ENCODE data around the gene RHOC.

Gene RHOC

DNA sequence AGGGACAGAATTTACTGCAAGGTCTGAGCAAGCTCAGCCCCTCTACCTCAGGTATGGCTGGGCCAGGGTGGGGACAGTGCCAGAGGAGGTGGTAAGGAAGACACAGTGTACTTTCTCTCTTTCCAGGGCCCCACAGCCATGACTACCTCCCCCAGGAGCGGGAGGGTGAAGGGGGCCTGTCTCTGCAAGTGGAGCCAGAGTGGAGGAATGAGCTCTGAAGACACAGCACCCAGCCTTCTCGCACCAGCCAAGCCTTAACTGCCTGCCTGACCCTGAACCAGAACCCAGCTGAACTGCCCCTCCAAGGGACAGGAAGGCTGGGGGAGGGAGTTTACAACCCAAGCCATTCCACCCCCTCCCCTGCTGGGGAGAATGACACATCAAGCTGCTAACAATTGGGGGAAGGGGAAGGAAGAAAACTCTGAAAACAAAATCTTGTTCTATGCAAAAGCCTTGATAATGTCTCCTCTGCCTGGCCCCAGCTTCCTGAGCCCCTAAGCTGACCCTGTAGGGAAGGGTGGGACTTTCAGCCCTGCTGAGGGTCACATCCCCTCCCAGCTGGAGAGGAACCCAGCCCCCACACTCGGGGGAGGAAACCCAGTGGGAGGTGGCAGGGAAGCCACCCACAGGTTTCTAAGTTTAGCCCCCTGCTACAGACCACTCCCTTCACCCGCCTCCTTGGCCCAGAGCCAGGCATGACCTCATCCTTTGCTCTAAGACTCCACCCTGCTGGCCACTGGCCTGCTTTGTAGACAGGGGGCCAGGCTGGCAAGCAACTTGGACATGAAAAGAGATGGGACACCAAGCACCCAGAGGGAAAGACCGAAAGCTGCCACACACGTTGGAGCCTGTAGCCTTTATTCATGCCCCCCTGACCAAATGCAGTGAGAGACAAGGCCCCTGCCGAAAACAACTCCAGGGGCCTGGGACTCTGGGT, 6.4 kb downstream of the RHOC start (continued):
- TF ChIP-seq, protein P1, sequence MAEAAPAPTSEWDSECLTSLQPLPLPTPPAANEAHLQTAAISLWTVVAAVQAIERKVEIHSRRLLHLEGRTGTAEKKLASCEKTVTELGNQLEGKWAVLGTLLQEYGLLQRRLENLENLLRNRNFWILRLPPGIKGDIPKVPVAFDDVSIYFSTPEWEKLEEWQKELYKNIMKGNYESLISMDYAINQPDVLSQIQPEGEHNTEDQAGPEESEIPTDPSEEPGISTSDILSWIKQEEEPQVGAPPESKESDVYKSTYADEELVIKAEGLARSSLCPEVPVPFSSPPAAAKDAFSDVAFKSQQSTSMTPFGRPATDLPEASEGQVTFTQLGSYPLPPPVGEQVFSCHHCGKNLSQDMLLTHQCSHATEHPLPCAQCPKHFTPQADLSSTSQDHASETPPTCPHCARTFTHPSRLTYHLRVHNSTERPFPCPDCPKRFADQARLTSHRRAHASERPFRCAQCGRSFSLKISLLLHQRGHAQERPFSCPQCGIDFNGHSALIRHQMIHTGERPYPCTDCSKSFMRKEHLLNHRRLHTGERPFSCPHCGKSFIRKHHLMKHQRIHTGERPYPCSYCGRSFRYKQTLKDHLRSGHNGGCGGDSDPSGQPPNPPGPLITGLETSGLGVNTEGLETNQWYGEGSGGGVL (tag by site-specific recombination; IDR thresholded peaks at IDR 0.05) = peak; percentile 98
- TF ChIP-seq ZNF555 (tag by site-specific recombination; conservative IDR thresholded peaks at IDR 0.05) = no peak

DNA sequence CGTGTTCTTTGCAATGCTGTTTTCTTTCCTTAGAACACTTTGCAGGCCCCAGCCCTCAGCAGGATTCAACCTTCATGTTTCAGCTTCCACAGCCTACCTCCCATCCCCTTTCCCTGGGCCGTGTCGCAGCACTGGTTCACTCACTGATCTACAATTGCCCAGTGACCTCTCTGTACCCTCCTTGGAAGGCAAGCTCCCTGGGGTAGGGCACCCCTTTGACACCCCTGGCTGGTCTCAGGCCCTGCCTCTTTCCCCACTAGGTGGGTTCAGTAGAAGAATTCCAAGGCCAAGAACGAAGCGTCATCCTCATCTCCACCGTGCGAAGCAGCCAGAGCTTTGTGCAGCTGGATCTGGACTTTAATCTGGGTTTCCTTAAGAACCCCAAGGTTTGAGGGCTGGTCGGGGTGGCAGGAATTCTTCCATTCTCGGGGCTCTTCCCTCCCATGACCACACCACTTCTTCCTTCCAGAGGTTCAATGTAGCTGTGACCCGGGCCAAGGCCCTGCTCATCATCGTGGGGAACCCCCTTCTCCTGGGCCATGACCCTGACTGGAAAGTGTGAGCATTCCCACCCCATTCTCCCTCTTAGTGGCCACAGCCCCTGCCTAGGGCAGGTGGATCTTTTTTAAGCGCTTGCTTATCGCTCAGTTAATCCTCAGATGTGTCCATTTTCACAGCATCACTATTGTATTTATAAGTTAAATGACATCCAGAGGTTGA, 7.3 kb downstream of the RHOC start:
- no peak overlapping the region for H3K4me3 ChIP-seq (ENCODE audit: low read depth, low read length)
- POLR2A ChIA-PET = interaction anchor here (0.6 to 9.8 kb wide), 5 partner anchors 15 to 257 kb away, joined by 3 to 91 read pairs (median 5); partner anchors contain the start of genes CAPZA1, MOV10, PPM1J and SLC16A1
- H3K4me1 ChIP-seq (ENCODE audit: control insufficient read depth, insufficient read depth, low read length) = peaks cover 19% of the 10 kb centered on the region
- TF ChIP-seq ZNF394 (tag by site-specific recombination; IDR thresholded peaks at IDR 0.05; ENCODE audit: borderline replicate concordance) = no peak
- TF ChIP-seq ZNF335 (tag by site-specific recombination; conservative IDR thresholded peaks at IDR 0.05) = no peak
- TF ChIP-seq ZNF366 (tag by site-specific recombination; conservative IDR thresholded peaks at IDR 0.05) = no peak
- peaks cover 8 to 91% of the 10 kb centered on the region in 2 experiments; a peak in 2 of 3 replicates for H3K36me3 ChIP-seq (ENCODE audit: control insufficient read depth in 2 of 2, insufficient read depth in 1 of 2, low read length in 2 of 2)
- peak overlapping the region; percentile 53; the same call in 1 of the 2 replicates for H3K27ac ChIP-seq (ENCODE audit: extremely low read depth, low read depth, low read length)
- no peaks in the 10 kb centered on the region for H3K9me3 ChIP-seq (ENCODE audit: control insufficient read depth, insufficient read depth, low read depth, low read length)
- CTCF ChIA-PET = interaction anchor here (0.6 to 2.0 kb wide), 6 partner anchors 10 to 37 kb away, joined by 3 to 5 read pairs (median 3); no protein-coding TSS in a partner anchor

DNA sequence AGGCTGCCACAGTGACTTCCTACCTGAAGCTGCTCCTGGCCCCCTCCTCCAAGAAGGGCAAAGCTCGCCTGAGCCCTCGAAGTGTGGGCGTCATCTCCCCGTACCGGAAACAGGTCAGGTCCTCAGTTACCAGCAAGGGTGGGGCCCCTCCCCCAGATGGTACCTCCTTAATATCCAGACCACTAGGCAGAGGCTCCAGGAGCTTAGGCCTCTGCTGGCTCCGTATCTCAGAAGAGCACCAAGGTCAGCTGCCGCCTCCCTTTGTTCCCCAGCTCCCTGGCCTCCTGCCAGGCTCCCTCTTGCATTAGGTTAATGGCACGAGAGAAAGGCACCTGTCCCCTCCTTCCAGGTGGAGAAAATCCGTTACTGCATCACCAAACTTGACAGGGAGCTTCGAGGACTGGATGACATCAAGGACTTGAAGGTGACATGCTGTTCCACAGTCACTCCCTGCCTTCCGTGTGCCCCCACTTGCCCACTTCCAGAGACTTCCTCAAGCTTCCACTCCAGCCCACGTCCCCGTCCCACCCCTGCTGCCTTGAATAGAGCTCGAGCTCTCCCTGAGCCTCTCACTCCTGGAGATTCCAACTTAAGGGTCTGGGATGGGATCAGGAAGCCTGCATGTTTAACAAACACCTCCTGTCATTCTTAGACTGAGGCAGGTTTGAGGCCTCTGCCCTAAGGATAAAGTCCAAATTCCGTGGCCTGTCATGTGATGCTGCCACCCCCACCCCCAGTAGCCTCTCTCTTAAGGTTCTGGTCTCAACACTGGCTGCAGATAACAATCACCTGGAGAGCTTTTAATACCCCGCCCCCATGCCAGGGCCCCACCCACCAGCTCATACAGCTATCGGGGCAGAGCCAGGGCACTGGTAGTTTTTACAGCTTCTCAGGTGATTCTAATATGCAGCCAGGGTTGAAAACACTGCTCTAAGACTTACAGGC, 8.3 kb downstream of the RHOC start:
- POLR2A ChIA-PET = interaction anchor here (0.6 to 9.8 kb wide), 4 partner anchors 24 to 258 kb away, joined by 3 to 91 read pairs (median 4); partner anchors contain the start of genes MOV10 and SLC16A1
- no peak for TF ChIP-seq ZNF768 (tag by site-specific recombination; IDR thresholded peaks at IDR 0.05)
- no peak for TF ChIP-seq ZNF549 (tag by site-specific recombination; IDR thresholded peaks at IDR 0.05)
- no peak for TF ChIP-seq KLF8 (tag by site-specific recombination; IDR thresholded peaks at IDR 0.05)
- TF ChIP-seq, protein P2, sequence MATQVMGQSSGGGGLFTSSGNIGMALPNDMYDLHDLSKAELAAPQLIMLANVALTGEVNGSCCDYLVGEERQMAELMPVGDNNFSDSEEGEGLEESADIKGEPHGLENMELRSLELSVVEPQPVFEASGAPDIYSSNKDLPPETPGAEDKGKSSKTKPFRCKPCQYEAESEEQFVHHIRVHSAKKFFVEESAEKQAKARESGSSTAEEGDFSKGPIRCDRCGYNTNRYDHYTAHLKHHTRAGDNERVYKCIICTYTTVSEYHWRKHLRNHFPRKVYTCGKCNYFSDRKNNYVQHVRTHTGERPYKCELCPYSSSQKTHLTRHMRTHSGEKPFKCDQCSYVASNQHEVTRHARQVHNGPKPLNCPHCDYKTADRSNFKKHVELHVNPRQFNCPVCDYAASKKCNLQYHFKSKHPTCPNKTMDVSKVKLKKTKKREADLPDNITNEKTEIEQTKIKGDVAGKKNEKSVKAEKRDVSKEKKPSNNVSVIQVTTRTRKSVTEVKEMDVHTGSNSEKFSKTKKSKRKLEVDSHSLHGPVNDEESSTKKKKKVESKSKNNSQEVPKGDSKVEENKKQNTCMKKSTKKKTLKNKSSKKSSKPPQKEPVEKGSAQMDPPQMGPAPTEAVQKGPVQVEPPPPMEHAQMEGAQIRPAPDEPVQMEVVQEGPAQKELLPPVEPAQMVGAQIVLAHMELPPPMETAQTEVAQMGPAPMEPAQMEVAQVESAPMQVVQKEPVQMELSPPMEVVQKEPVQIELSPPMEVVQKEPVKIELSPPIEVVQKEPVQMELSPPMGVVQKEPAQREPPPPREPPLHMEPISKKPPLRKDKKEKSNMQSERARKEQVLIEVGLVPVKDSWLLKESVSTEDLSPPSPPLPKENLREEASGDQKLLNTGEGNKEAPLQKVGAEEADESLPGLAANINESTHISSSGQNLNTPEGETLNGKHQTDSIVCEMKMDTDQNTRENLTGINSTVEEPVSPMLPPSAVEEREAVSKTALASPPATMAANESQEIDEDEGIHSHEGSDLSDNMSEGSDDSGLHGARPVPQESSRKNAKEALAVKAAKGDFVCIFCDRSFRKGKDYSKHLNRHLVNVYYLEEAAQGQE (tag by site-specific recombination; IDR thresholded peaks at IDR 0.05) = peak; percentile 53
- TF ChIP-seq ZNF558 (tag by site-specific recombination; IDR thresholded peaks at IDR 0.05) = no peak
- no peak for TF ChIP-seq ZNF175 (tag by site-specific recombination; IDR thresholded peaks at IDR 0.05)
- no peak for TF ChIP-seq ZNF830 (tag by site-specific recombination; IDR thresholded peaks at IDR 0.05; ENCODE audit: low read depth)
- TF ChIP-seq, protein P3, sequence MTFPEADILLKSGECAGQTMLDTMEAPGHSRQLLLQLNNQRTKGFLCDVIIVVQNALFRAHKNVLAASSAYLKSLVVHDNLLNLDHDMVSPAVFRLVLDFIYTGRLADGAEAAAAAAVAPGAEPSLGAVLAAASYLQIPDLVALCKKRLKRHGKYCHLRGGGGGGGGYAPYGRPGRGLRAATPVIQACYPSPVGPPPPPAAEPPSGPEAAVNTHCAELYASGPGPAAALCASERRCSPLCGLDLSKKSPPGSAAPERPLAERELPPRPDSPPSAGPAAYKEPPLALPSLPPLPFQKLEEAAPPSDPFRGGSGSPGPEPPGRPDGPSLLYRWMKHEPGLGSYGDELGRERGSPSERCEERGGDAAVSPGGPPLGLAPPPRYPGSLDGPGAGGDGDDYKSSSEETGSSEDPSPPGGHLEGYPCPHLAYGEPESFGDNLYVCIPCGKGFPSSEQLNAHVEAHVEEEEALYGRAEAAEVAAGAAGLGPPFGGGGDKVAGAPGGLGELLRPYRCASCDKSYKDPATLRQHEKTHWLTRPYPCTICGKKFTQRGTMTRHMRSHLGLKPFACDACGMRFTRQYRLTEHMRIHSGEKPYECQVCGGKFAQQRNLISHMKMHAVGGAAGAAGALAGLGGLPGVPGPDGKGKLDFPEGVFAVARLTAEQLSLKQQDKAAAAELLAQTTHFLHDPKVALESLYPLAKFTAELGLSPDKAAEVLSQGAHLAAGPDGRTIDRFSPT (tag by site-specific recombination; IDR thresholded peaks at IDR 0.05) = no peak
- TF ChIP-seq, protein P4, sequence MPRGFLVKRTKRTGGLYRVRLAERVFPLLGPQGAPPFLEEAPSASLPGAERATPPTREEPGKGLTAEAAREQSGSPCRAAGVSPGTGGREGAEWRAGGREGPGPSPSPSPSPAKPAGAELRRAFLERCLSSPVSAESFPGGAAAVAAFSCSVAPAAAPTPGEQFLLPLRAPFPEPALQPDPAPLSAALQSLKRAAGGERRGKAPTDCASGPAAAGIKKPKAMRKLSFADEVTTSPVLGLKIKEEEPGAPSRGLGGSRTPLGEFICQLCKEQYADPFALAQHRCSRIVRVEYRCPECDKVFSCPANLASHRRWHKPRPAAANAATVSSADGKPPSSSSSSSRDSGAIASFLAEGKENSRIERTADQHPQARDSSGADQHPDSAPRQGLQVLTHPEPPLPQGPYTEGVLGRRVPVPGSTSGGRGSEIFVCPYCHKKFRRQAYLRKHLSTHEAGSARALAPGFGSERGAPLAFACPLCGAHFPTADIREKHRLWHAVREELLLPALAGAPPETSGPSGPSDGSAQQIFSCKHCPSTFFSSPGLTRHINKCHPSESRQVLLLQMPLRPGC (tag by site-specific recombination; IDR thresholded peaks at IDR 0.05) = no peak
- no peak for TF ChIP-seq ZNF501 (tag by site-specific recombination; IDR thresholded peaks at IDR 0.05)
- TF ChIP-seq, protein P5, sequence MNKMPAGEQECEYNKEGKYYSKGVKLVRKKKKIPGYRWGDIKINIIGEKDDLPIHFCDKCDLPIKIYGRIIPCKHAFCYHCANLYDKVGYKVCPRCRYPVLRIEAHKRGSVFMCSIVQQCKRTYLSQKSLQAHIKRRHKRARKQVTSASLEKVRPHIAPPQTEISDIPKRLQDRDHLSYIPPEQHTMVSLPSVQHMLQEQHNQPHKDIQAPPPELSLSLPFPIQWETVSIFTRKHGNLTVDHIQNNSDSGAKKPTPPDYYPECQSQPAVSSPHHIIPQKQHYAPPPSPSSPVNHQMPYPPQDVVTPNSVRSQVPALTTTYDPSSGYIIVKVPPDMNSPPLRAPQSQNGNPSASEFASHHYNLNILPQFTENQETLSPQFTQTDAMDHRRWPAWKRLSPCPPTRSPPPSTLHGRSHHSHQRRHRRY (tag by site-specific recombination; IDR thresholded peaks at IDR 0.05) = no peak

More for the DNA sequence above, 8.3 kb downstream of the RHOC start:
- H3K36me3 ChIP-seq (ENCODE audit: control insufficient read depth in 2 of 2, insufficient read depth in 1 of 2, low read length in 2 of 2) = peaks cover 8 to 92% of the 10 kb centered on the region in 2 experiments; a peak in 2 of 3 replicates
- no peaks in the 10 kb centered on the region for H3K9me3 ChIP-seq (ENCODE audit: control insufficient read depth, insufficient read depth, low read depth, low read length)
- CTCF ChIA-PET = interaction anchor here (0.6 to 2.0 kb wide), 3 partner anchors 9 to 23 kb away, joined by 3 to 5 read pairs (median 4); no protein-coding TSS in a partner anchor
- H3K27ac ChIP-seq (ENCODE audit: extremely low read depth, low read depth, low read length) = no peak overlapping the region
- H3K4me3 ChIP-seq (ENCODE audit: low read depth, low read length) = no peak overlapping the region
- H3K4me1 ChIP-seq (ENCODE audit: control insufficient read depth, insufficient read depth, low read length) = peaks cover 16% of the 10 kb centered on the region

All from HEK293 (cell line).